HG02870 (cell line): ENCODE data around the gene SIPA1L3.

ENCODE experiments used
- ATAC-seq: cut with Tn5 transposase; IDR thresholded peaks from one replicate; pipeline ENCODE4 v1.9.1; 2021; ENCODE audit warnings: mild to moderate bottlenecking, moderate library complexity; ENCODE audit not compliant: unreplicated experiment

Gene SIPA1L3

DNA sequence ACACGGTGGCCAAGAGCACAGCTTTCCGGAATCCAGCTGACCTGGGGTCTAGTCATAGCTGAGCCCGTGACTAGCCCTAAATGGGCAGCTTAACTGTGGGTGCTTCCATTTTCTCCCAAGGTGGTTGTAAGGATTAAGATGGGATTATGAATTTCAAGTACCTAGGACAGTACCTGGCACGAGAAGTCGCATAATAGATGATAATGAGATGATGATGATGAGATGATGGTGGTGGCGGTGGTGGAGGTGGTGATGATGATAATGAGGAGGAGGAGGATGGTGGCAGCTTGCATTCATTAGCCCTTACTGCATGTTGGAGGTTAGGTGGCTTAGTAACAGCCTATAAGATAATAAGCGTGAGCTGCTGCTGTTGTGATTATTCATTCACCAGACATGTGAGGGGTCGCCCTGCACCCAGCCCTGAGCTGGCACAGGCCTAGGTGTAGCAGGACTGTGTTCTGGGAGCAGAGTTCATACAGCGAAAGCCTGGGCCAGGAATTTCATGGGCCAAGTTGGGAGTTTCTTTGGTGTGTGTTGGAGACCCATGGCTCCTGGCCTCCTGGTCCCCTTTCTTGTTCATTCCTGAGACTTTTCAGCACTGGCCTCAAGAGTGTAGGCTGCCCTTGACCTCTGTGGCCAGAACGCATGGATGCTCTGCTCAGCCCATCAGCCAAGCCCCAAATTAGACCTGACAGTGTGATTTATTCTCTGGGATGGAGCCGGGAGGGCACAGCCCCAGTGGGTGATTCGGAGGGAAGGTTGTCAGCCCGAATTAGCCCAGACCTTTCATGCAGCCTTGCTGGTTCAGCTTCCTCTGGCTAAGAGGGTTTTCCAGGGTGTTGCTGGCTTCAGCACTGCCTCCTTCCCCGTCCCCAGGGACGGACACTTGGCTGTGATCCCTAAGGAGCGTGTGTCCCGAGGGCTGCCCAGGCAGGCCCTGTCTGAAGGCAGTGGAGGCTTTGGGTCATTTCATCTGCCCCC lies 128.8 kb downstream of the SIPA1L3 start:
- ATAC-seq = no peak

DNA sequence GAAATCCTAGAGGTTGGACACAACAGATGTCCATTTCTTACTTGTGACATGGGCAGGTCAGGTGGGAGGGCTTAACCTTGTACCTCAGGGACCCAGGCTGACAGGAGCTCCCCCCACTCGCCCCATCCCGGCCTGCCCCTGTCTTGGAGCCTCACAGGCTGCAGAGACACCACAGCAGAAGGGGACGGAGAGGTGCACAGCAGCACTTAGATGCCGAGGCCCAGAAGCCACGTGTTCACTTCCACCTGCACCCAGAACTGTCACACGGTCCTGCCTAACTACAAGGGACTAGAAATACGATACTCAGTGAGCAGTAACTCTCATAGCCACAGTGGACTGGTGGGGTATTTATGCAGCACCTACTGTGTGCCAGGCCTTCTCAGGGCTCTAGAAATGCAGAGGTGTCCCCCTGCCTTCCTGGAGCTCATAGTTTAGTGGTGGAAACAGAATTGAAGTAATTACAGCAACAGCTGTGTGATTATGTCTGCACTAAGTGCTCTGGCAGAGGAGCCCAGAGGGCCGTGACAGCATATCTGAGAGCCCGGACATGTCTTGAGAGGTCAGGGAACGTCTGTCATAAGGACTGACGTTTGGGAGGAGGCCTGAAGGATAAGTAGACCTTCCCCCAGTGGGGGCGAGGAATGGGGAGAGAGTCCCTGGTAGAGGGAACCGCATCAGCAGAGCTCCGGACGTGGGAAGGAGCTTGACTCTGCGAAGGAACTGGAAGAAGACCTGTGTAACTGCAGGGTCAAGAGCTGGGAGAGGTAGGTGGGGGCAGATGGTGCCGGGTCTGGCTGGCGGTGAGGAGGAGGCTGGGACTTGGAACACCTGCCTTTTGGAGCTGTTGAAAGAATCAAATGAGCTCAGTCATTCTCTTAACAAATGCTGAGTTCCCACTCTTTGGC lies 130.0 kb downstream of the SIPA1L3 start:
- no peak for ATAC-seq

DNA sequence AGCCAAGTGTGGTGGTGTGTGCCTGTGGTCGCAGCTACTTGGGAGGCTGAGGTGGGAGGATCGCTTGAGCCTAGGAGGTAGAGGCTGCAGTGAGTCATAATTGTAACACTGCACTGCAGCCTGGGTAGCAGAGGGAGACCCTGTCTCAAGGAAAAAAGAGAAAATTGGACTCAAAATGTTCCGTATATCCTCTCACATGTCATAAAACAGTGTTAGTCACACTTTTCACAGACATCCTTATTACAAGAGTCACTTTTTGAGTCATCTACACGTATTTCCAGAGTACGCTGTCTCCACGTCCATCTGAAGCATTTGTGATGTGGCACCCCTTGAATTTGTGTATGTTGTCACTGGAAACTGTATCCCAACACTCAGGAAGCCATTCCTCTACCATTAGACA lies 133.0 kb downstream of the SIPA1L3 start:
- ATAC-seq = no peak

DNA sequence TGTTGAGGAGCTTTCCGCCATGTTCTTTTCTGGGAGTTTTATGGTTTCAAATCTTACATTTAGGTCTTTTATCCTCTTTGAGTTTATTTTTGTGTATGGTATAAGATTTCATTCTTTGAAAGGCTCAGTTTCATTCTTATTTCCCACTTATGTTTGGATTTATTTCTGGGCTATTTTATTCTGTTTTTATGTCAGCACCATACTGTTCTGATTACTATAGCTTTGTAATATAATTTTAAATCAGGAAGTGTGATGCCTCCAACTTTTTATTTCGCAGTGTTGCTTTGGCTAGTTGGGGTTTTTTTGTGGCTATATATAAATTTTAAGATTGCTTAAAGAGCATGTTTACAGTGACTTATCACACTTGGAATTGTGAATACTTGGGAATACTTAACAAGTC lies 135.1 kb downstream of the SIPA1L3 start:
- ATAC-seq = no peak

DNA sequence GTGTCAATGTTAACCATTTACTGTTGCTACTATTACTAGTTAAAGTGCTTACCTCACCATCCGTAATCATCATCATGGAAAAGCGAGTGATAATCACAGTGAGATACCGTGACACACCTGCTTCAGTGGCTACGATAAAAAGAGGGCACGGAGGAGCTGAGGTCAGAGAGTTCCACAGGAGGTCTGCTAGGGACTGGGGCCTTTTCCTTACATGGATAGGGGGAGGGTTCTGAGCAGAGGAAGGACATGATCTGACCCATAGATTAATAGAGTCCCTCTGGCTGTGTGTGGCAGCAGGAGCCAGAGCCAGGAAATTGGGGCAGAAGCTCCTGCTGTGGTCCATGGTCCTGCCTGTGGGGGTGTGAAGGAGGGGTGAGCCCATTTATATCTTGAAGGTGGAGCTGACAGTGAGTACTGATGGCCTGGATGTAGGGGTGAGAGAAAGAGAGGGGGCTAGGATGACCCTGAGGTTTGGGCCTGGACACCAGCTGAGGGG lies 136.7 kb downstream of the SIPA1L3 start:
- ATAC-seq = no peak

DNA sequence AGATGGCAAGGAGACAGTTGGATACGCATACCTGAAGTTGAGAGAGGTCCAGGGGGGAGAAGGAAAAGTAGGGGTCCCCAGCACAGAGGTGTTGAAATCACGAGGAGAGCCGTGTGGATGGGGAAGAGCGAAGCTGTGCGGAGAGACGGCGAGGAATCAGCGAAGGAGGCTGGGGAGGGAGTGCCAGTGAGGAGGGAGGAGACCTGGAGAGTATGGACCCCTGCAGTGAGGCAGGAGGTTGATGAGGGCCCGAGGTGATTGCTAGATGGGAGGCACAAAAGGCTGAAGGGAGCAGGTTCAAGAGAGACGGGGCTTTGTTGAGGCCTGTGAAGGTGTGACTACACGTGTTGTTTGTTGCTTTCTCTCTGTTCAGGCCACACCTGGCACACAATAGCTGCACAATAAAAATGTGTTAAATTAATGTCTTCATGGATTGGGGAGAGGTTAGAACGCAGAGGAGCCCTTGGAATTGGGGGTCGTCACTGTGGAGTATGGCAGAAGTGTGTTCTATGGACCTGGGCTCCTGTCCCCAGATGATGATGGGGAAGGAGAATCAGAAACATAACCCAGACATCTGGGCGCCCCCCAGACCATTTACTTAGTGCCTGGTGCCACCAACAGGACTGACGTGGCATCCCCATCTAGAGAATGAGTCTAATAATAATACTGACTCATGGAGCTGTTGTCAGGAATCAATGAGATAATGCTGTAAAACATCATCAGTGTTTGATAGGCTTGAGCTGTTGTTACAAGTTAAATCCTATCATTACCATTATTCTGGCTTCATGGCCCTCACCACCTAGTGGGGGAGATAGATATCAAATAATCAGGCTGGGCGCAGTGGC lies 137.5 kb downstream of the SIPA1L3 start:
- no peak for ATAC-seq

DNA sequence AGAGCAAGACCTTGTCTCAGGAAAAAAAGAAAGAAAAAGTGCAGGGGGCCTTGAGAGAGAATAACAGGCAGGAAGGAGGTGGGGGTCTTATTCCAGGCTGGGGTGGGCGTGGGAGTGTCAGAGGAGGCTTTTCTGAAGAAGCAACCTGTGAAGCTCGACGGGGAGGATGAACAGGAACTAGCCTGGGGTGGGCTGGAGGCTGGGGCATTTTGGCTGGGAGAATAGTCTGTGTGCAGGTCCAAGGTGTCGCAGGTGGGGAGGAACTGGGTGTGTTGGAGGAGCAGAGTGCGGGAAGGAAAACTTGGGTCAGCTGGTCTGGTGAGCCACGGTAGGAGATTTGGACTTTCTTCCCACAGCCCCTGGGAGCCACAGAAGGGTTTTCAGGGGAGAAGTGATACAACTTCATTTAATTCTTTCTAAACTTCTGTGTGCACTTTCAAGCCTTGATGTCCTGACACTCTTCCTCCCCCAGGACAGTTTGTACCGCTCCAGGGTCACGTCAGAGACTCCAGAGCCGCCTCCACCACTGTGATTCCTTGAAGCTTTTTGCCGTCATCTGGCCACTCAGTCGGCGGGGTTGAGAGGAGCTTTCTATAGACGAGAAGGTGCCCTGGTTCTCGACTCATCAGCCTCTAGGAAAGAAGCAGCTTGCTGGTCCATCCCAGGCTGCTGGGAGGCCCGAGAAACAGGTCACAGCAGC lies 138.7 kb downstream of the SIPA1L3 start:
- no peak for ATAC-seq

DNA sequence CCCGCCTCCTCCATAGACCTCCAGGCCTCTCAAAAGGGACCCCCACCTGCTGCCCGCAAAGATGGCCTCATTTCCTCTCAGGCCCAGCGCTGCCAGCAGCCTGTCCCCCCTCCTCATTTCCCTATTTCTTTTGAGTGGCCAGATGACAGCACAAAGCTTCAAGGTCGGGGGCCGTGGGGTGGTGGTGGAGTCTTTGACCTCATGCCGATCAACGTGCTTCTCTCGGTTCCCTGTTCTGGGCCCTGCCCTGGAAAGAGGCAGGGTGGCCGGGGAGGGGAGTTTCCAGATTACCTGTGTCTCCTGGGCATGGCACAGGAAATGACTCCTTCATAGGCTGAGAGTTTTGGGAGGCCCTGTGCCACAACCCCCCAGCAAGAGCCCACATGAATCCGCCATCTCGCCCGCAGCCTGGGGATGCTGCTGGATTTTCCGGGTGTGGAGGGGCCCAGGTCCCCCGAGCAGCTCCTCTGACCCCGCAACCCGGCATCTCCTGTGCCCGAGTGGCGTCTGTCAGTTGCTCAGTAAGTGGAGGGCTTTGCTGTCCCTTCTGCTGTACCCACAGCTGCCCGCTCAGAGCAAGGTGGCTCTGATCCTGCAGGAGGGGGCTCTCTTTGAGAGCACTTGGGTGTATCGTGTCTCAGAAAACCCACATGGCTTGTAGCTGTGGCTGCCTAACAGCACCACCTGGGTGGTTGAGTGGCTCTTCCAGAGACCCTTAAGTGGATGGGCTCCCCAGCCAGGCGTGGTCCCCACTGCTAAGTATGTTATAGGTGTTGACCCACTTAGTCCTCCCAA lies 139.4 kb downstream of the SIPA1L3 start:
- ATAC-seq = no peak

DNA sequence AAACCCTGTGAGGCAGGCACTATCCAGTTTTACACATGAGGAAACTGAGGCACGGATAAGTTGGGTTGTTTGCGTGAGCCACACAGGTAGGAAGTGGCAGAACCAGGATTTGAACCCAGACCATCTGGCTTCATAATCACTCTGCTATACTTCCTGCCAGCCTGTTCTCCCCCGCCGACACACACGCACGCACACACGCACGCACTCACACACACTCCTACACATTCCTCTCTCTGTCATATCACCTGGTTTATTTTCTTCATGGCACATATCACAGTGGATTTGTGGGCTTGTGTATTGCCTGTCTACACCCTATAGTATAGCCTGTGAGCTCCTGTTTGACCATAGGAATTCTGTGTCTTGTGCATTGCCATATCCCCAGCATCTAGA lies 140.0 kb downstream of the SIPA1L3 start:
- no peak for ATAC-seq

DNA sequence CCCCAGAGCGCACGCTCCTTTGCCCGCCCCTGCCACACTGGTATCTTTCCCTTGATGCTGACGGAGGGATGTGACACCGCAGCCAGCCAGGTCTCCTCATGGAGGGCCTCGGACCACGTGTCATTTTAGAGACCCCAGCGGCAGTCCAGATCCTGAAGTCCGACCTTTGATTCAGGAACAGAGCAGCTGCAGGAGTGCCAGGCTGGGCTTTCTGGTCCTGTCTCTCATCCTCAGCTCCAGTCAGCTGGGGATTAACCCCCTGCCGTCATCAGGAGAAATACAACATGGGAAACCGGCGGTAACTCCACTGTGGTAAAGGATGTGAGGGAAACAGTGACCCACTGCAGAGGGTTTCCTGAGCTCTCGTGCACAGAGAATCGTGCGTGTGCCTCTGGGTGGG lies 140.6 kb downstream of the SIPA1L3 start:
- no peak for ATAC-seq

DNA sequence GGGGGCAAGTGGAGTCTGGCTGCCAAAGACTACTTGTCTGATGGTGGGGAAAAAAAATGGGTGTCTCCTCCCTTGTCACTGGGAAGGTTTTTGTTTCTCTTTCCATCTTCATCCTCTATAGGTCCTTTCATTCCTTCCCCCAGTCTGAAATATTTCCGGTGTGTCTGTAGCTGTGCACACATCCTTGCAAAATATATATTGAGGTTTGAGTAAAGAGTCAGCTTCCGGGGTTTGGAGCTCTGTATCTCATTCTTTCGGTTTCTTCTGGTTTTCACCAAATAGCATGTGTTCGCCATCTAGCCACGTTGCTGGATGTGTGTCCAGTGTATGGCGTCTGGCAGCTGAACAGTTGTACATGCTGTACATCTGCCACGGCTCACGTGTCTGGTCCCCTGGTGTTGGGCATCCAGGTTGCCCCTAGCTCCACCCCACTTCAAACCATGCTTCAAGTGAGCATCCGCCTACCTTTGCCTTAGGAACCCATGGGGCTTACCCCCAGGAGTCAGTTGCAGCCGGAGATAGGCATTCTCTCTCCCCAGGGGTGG lies 142.2 kb downstream of the SIPA1L3 start:
- peak; percentile 42 for ATAC-seq

DNA sequence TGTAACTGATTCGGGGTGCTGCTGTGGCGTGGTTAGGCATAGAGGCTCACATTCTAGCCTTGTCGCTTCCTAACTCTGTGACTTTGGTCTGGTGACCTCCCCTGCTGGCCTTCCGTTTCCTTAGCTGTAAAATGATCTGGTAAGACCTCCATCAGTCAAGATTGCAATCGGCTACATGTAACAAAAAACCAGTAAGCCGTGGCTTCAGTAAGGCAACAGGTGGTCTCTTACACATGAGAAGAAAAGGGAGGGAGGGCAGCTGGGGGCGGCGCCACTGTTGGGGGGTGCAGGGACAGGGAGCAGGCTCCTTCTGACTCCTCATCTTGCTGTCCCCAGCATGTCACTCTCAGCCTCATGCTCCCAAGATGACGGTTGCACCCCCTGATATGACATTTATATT lies 148.0 kb downstream of the SIPA1L3 start:
- ATAC-seq = no peak

DNA sequence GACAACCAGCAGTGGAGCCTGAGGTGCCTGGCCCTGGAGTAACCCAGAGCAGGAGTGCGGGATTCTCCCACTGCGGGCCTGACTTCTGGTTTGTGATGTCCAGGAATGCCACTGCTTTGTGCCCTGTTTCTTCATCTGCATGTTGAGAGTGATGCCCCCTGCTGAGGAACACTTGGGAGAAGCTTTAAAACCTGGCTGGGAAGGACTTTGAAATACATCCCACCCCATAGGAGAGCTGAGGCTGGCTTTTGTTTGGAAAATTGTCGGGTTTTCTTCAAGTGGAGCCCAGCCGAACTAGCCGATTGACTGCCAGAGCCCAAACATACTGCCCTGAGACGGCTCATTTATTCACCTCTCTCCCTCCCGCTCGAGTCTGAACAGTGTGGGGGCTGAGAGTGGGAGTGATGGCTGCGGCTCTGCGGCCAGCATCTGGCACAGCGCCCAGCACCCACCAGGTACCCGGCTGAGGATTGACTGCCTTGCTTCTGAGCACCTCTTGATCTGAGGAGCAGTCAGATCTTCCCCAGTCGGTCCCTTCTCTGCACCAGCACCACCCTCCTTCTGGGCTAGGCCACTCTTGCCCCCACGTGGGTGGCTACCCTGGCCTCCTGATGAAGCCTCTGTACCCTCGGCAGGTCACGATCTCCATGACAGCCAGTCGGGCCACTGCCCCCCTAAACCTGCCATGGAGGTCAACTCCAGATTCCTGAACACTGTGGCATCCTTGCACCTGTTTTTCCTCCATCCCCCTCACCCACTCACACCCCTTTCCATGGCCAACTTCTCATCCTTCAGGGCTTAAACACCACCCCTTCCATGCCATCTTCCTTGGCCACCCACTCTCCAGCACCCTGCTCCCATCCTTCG lies 148.9 kb downstream of the SIPA1L3 start:
- ATAC-seq = no peak

DNA sequence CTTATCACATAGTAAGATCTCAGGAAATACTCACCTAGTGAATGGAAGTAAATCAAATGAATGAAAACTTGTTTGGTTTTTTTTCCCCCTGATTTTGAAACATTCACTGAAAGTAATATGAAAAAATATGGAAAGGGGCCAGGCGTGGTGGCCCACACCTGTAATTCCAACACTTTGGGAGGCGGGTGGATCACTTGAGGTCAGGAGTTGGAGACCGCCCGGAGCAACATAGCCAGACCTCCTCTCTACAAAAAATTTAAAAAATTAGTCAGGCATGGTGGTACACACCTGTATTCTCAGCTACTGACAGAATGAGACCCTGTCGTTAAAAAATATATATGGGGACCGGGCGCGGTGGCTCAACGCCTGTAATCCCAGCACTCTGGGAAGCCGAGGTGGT lies 149.6 kb downstream of the SIPA1L3 start:
- ATAC-seq = no peak

DNA sequence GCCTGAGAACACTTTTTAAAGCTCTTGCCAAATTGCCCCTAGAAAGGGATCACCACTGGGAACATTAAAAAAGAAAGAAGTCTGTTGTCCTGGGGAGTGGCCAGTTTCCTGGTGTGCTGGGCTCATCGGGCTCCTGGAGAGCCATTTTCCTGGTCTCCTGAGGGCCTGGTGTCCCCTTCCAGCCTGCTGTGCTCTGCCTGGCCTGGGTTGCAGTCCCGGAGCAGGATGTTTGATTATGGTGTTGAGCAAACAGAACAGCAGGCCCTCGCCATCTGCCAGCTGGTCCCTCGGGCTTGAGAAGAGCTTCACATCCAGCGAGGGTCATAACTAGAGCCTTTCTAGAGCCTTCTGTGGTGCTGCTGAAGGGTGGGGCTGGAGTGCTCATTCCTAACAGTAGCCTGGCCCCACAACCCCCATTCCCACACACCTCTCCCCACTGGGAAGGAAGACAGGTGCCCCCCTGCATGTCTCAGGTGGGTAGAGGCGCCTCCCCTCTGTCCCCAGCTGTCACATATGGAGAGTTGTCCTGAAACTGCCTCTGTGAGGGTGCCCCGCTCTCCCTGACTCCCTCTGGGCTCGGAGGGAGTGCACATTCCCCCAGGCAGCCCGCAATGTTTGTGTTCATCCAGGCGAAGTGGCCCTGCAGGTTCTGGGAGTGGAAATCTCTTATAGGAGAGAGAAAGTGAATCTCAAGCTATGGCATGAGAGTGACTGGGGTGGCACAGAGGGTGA lies 151.1 kb downstream of the SIPA1L3 start:
- no peak for ATAC-seq

DNA sequence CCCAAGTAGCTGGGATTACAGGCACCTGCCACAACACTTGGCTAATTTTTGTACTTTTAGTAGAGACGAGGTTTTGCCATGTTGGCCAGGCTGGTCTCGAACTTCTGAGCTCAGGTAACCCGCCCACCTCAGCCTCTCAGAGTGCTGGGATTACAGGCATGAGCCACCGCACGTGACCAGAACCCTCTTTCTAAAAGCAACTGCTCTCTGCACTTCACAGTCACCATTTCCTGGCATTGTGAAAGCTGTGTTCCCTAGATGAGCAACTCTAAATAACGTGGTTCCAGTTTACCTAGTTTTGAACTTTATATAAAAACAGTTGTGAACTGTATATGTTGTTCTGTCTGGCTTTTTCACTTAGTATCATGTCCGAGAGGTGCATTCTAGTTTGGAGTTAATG lies 152.9 kb downstream of the SIPA1L3 start:
- no peak for ATAC-seq

DNA sequence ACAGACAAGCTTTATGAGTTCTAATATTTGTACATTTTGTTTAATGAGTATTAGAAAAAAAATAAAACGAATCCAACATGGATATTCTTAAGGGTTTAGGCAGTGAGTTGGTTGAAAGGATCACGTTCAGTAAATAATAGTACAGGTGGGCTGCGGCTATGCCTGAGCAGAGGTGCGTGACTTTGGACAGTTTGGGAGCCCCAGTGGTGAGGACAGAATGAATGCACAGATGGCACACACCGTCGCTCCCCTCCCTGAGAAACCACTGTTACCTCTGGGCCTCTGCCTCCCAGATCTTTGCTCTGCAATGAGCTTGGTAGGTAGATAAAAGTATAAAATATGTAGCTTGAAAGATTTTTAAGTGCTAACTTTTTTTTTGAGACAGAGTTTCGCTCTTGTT lies 153.3 kb downstream of the SIPA1L3 start:
- ATAC-seq = no peak
